K562 (cell line): ENCODE data around the gene EIF1. TPM values are rescaled to one million over a fixed set of nuclear protein-coding genes. Genes with fewer than 3 reads are reported as not detected.

Experiments used
- BACH1 ChIP-seq: fragments of 200-800 bp; sonication (Bioruptor generic); IDR thresholded peaks from 2 replicates; pipeline ENCODE4 v1.6.1; 2016; ENCODE audit warnings: missing genetic modification characterization, missing compliant biosample characterization
- CEBPG ChIP-seq, 3 experiments: fragments of 200-800 bp in 1 of 3; sonication (Bioruptor generic) in 1 of 3; sonication (generic) in 1 of 3; formaldehyde crosslinking in 1 of 3; IDR thresholded peaks in 2 of 3; conservative IDR thresholded peaks in 1 of 3; 2 replicates each; pipeline versions ENCODE4 v1.6.1 to v1.8.0; 2016 to 2022; ENCODE audit warnings: missing compliant biosample characterization in 2 of 3, missing genetic modification characterization in 2 of 3, mild to moderate bottlenecking in 1 of 3, missing genetic modification reagents in 1 of 3
- CXXC5 ChIP-seq: fragments of 250-450 bp; sonication (Bioruptor Pico); IDR thresholded peaks from 2 replicates; pipeline ENCODE4 v1.8.0; 2022; ENCODE audit warnings: inconsistent platforms, mild to moderate bottlenecking, moderate library complexity
- DACH1 ChIP-seq: fragments of 450-650 bp; IDR thresholded peaks from 2 replicates; pipeline ENCODE4 v1.6.1; 2018; ENCODE audit not compliant: partially characterized antibody
- DDX20 ChIP-seq: fragments of 450-650 bp; IDR thresholded peaks from 2 replicates; pipeline ENCODE4 v1.6.1; 2016; ENCODE audit warnings: missing genetic modification characterization, low read depth, mild to moderate bottlenecking, missing compliant biosample characterization, moderate library complexity
- GMEB1 ChIP-seq: fragments of 250-450 bp; sonication (Bioruptor Pico); IDR thresholded peaks from 2 replicates; pipeline ENCODE4 v1.4.0; 2020; ENCODE audit warnings: mild to moderate bottlenecking
- KLF6 ChIP-seq: fragments of 250-450 bp; sonication (Bioruptor Pico); IDR thresholded peaks from 2 replicates; pipeline ENCODE4 v1.4.0; 2020; ENCODE audit warnings: mild to moderate bottlenecking, moderate library complexity, borderline replicate concordance
- PTTG1 ChIP-seq: fragments of 450-650 bp; IDR thresholded peaks from 2 replicates; pipeline ENCODE4 v1.6.1; 2016; ENCODE audit warnings: low read depth, mild to moderate bottlenecking, missing genetic modification characterization, missing compliant biosample characterization
- ZNF175 ChIP-seq: fragments of 200-800 bp; sonication (Bioruptor generic); IDR thresholded peaks from 2 replicates; pipeline ENCODE4 v1.6.1; 2016; ENCODE audit warnings: low read depth, mild to moderate bottlenecking, missing genetic modification characterization, missing compliant biosample characterization
- ZNF280B ChIP-seq: fragments of 250-450 bp; sonication (Bioruptor Pico); IDR thresholded peaks from 2 replicates; pipeline ENCODE4 v1.5.1; 2021; ENCODE audit warnings: mild to moderate bottlenecking
- ZNF395 ChIP-seq: fragments of 200-800 bp; sonication (Bioruptor generic); IDR thresholded peaks from 2 replicates; pipeline ENCODE4 v1.6.1; 2017; ENCODE audit warnings: missing genetic modification characterization, missing compliant biosample characterization
- ZNF41 ChIP-seq: fragments of 250-450 bp; sonication (Bioruptor Pico); conservative IDR thresholded peaks from 2 replicates; pipeline ENCODE4 v1.4.0; 2020; ENCODE audit warnings: mild to moderate bottlenecking
- ZNF79 ChIP-seq: fragments of 250-450 bp; sonication (Bioruptor Pico); IDR thresholded peaks from 2 replicates; pipeline ENCODE4 v1.4.0; 2020; ENCODE audit warnings: low read depth, mild to moderate bottlenecking, moderate library complexity
- polyA plus RNA-seq, 8 experiments: library from polyadenylated mRNA; depleted of rRNA in 4 of 8; stranded (reverse) in 5 of 8; unstranded in 3 of 8; fragments of >200 nt; fragmentation: Nextera tagmentation in 2 of 8; fragmentation: Illumina TruSeq in 1 of 8; extraction: Ambion mirVana in 2 of 8; extraction: Trizol in 1 of 8; gene quantifications; 2 replicates each; pipeline versions ENCODE4 v1.2.1 to v1.2.3, GENCODE V29; 2011 to 2014; ENCODE audit warnings: inconsistent platforms in 1 of 8, missing spikeins in 1 of 8
- total RNA-seq, 7 experiments: library from RNA; depleted of rRNA in 6 of 7; stranded (reverse); fragments of >200 nt in 6 of 7; fragmentation: Illumina TruSeq in 2 of 7; extraction: Trizol in 2 of 7; gene quantifications; 2 replicates each; pipeline versions ENCODE4 v1.2.1 to v1.2.3, GENCODE V29; 2011 to 2021; ENCODE audit warnings: low replicate concordance in 1 of 7

Gene EIF1
- total and polyA plus RNA-seq, 9 of the 15 experiments (the other 6 are each of a cell fraction or from before 2014, with no cell fraction given), result 67.0 to 1,204 (median 320) TPM

GRCh38 chr17:41675157-41676057 lies 13.3 kb upstream of the EIF1 start (continued):
- TF ChIP-seq KLF6, result 0 out of 2 replicates have a peak, but pooled peaks have one; percentile 41
- 0 out of 2 replicates have a peak, but pooled peaks have one; percentile 30 for TF ChIP-seq ZNF280B (CRISPR knock-in tag)
- 0 out of 2 replicates have a peak, but pooled peaks have one; percentile 27 for TF ChIP-seq BACH1 (tag)
- peak; percentile 14; the same call in 1 of the 2 replicates for TF ChIP-seq CXXC5 (CRISPR knock-in tag)
- peak; percentile 46 for TF ChIP-seq DACH1
- 0 out of 2 replicates have a peak, but pooled peaks have one; percentile 45 for TF ChIP-seq ZNF175 (CRISPR knock-in tag)
- TF ChIP-seq CEBPG (CRISPR knock-in tag; IDR thresholded peaks at IDR 0.05), result peak; percentile 57; the same call in 1 of the 2 replicates
- peak; percentile 77 to 78 for TF ChIP-seq CEBPG (tag; conservative IDR thresholded peaks at IDR 0.05 in 1 of 2, IDR thresholded peaks at IDR 0.05 in 1 of 2)
- 0 out of 2 replicates have a peak, but pooled peaks have one; percentile 8 for TF ChIP-seq ZNF41 (CRISPR knock-in tag)
- peak; percentile 45; the same call in 1 of the 2 replicates for TF ChIP-seq PTTG1 (tag)
- peak; percentile 59; the same call in 1 of the 2 replicates for TF ChIP-seq ZNF79 (CRISPR knock-in tag)
- 0 out of 2 replicates have a peak, but pooled peaks have one; percentile 34 for TF ChIP-seq ZNF395
- TF ChIP-seq GMEB1 (CRISPR knock-in tag), result peak; percentile 22; the same call in 1 of the 2 replicates
- TF ChIP-seq DDX20 (tag), result peak; percentile 61; the same call in 1 of the 2 replicates
